Stimulated activated CD8-positive, alpha-beta memory T cell treated with anti-CD3 and anti-CD28 coated beads, Interleukin-2, amount 100 ng/mL, for 1 hour (primary cell): ENCODE data around the gene KCNIP4.
A peak's percentile ranks its signal among the peaks of the same experiment; 100 is the strongest.

Experiments
- DNase-seq, 2 donors: peaks; one replicate each; pipeline ENCODE4 v3.0.0-alpha.2; 2020; ENCODE audit warnings: low read depth in 2 of 2

Gene KCNIP4

GRCh38 chr4:20954541-20954940 lies 994.0 kb downstream of the KCNIP4 start:
- no peak for DNase-seq

- no peak for DNase-seq
Measured at GRCh38 chr4:20944961-20945360, 1003.6 kb downstream of the KCNIP4 start.

GRCh38 chr4:20944451-20944850 lies 1004.1 kb downstream of the KCNIP4 start:
- no peak for DNase-seq

- no peak for DNase-seq
Measured at GRCh38 chr4:20938204-20938603, 1010.4 kb downstream of the KCNIP4 start.

GRCh38 chr4:20926529-20926928 lies 1022.0 kb downstream of the KCNIP4 start:
- no peak for DNase-seq

- DNase-seq: no peak
Measured at GRCh38 chr4:20925176-20925575, 1023.4 kb downstream of the KCNIP4 start.

GRCh38 chr4:20922962-20923361 lies 1025.6 kb downstream of the KCNIP4 start:
- DNase-seq: no peak

GRCh38 chr4:20916106-20916505 lies 1032.5 kb downstream of the KCNIP4 start:
- DNase-seq: peak in 1 of 2 donors; percentile 1

- no peak for DNase-seq
Measured at GRCh38 chr4:20904966-20905365, 1043.6 kb downstream of the KCNIP4 start.

- no peak for DNase-seq
Measured at GRCh38 chr4:20901851-20902250, 1046.7 kb downstream of the KCNIP4 start.

- DNase-seq: no peak
Measured at GRCh38 chr4:20899591-20899990, 1049.0 kb downstream of the KCNIP4 start.

GRCh38 chr4:20895988-20896387 lies 1052.6 kb downstream of the KCNIP4 start:
- DNase-seq: no peak

GRCh38 chr4:20895208-20895607 lies 1053.4 kb downstream of the KCNIP4 start:
- DNase-seq: no peak

- DNase-seq: no peak
Measured at GRCh38 chr4:20890761-20891160, 1057.8 kb downstream of the KCNIP4 start.

GRCh38 chr4:20889901-20890300 lies 1058.7 kb downstream of the KCNIP4 start:
- no peak for DNase-seq

GRCh38 chr4:20883677-20884076 lies 1064.9 kb downstream of the KCNIP4 start:
- no peak for DNase-seq

- no peak for DNase-seq
Measured at GRCh38 chr4:20883231-20883630, 1065.3 kb downstream of the KCNIP4 start.

GRCh38 chr4:20882500-20882899 lies 1066.1 kb downstream of the KCNIP4 start:
- no peak for DNase-seq

- DNase-seq: no peak
Measured at GRCh38 chr4:20881658-20882057, 1066.9 kb downstream of the KCNIP4 start.

- no peak for DNase-seq
Measured at GRCh38 chr4:20878806-20879205, 1069.8 kb downstream of the KCNIP4 start.

- no peak for DNase-seq
Measured at GRCh38 chr4:20870436-20870835, 1078.1 kb downstream of the KCNIP4 start.

GRCh38 chr4:20868108-20868507 lies 1080.5 kb downstream of the KCNIP4 start:
- DNase-seq: no peak

- no peak for DNase-seq
Measured at GRCh38 chr4:20860878-20861277, 1087.7 kb downstream of the KCNIP4 start.

GRCh38 chr4:20859097-20859781 lies 1089.3 kb downstream of the KCNIP4 start:
- no peak for DNase-seq
